GM12878 (cell line): Measurements from ENCODE around the gene CDH4. TPM values are rescaled to one million over a fixed set of nuclear protein-coding genes. Genes with fewer than 3 reads are reported as not detected.
A peak's percentile ranks its signal among the peaks of the same experiment; 100 is the strongest.

Experiments used
- ATAC-seq: fragments of 200-7000 bp; cut with Tn5 transposase; 3 replicates; pipeline ENCODE4 v1.9.1; 2020; ENCODE audit warnings: mild to moderate bottlenecking, moderate library complexity
- BruUV-seq: library from RNA; stranded (reverse); fragments of 400-500 nt; replicated peaks from 2 replicates; lab custom pipeline; 2021; lab: Mats Ljungman, UMichigan
- CTCF ChIA-PET: fragments of 300-600 bp; sonication (Branson Sonifier 250); formaldehyde crosslinking; extraction: SDS; loops from one replicate; lab custom pipeline; 2021; ENCODE audit warnings: inconsistent platforms; lab: Yijun Ruan, JAX
- POLR2A ChIA-PET: fragments of 350-600 bp; formaldehyde crosslinking; extraction: SDS; loops from one replicate; lab custom pipeline; 2021; ENCODE audit warnings: inconsistent platforms; lab: Charles Lee
- RAD21 ChIA-PET: fragments of 300-600 bp; sonication (Branson Sonifier 250); formaldehyde crosslinking; loops from one replicate; lab custom pipeline; 2023; ENCODE audit warnings: antibody characterized with exemption; ENCODE audit not compliant: unreplicated experiment; lab: Charles Lee
- SMC1A ChIA-PET: fragments of 300-600 bp; sonication (Branson Sonifier 250); formaldehyde crosslinking; loops from one replicate; lab custom pipeline; 2023; ENCODE audit not compliant: unreplicated experiment, uncharacterized antibody; lab: Charles Lee
- DNase-seq: peaks from one replicate; pipeline ENCODE4 v3.0.0-alpha.2; 2011; ENCODE audit warnings: low read depth, low spot score
- FAIRE-seq: peaks from 3 replicates; lab custom pipeline; 2011; peaks lifted over from hg19 to GRCh38; lab: Jason Lieb, UNC
- H2AFZ ChIP-seq: 2 replicates; pipeline ENCODE4 v1.6.0; 2011; ENCODE audit warnings: low read depth, low read length, control low read depth; ENCODE audit not compliant: control insufficient read depth
- H3K27ac ChIP-seq: 2 replicates; pipeline ENCODE4 v1.5.1; 2011; ENCODE audit warnings: control low read depth; ENCODE audit not compliant: control insufficient read depth, insufficient read depth
- H3K27me3 ChIP-seq, 2 experiments: replicated peaks in 1 of 2; 2 replicates each; pipeline versions ENCODE4 v1.6.0 to v1.6.1; 2011; ENCODE audit warnings: low read length in 1 of 2; ENCODE audit not compliant: control insufficient read depth in 2 of 2, insufficient read depth in 2 of 2
- H3K36me3 ChIP-seq, 2 experiments: 2 replicates each; pipeline ENCODE4 v1.5.1; 2011; ENCODE audit warnings: low read length in 1 of 2; ENCODE audit not compliant: control insufficient read depth in 2 of 2, insufficient read depth in 2 of 2
- H3K4me1 ChIP-seq: 2 replicates; pipeline ENCODE4 v1.6.1; 2011; ENCODE audit warnings: mild to moderate bottlenecking, low read length, moderate library complexity, mixed read lengths; ENCODE audit not compliant: control insufficient read depth, insufficient read depth
- H3K4me2 ChIP-seq: 2 replicates; pipeline ENCODE4 v1.6.0; 2011; ENCODE audit warnings: control low read depth; ENCODE audit not compliant: control insufficient read depth, insufficient read depth
- H3K4me3 ChIP-seq: fragments of 200-600 bp; sonication (generic); 2 replicates; pipeline ENCODE4 v1.5.1; 2016
- H3K79me2 ChIP-seq: 2 replicates; pipeline ENCODE4 v1.6.0; 2011; ENCODE audit warnings: low read length; ENCODE audit not compliant: control insufficient read depth, insufficient read depth
- H3K9ac ChIP-seq: 2 replicates; pipeline ENCODE4 v1.8.0; 2011; ENCODE audit warnings: low read length, control low read depth, mixed read lengths; ENCODE audit not compliant: control insufficient read depth, insufficient read depth
- H3K9me3 ChIP-seq: replicated peaks from 3 replicates; pipeline ENCODE4 v1.5.1; 2011; ENCODE audit warnings: mild to moderate bottlenecking, low read length; ENCODE audit not compliant: control insufficient read depth, insufficient read depth
- H4K20me1 ChIP-seq: 2 replicates; pipeline ENCODE4 v1.6.0; 2011; ENCODE audit not compliant: control insufficient read depth, insufficient read depth
- CTCF ChIP-seq, 3 experiments: IDR thresholded peaks in 2 of 3; conservative IDR thresholded peaks in 1 of 3; 2 replicates each; pipeline ENCODE4 v1.5.1; 2011; ENCODE audit warnings: low read depth in 3 of 3, low read length in 3 of 3, mild to moderate bottlenecking in 3 of 3, control low read depth in 2 of 3, moderate library complexity in 2 of 3, inconsistent platforms in 1 of 3, mixed read lengths in 1 of 3; ENCODE audit not compliant: control insufficient read depth in 2 of 3, insufficient read depth in 1 of 3; ENCODE audit errors: extremely low read depth in 1 of 3
- NFXL1 ChIP-seq: fragments of 450-650 bp; IDR thresholded peaks from 2 replicates; pipeline ENCODE4 v1.6.1; 2017; ENCODE audit warnings: antibody characterized with exemption, mild to moderate bottlenecking, borderline replicate concordance
- PKNOX1 ChIP-seq: fragments of 450-650 bp; IDR thresholded peaks from 2 replicates; pipeline ENCODE4 v1.6.1; 2016; ENCODE audit warnings: mild to moderate bottlenecking
- RAD21 ChIP-seq: IDR thresholded peaks from 2 replicates; pipeline ENCODE4 v1.6.1; 2011; ENCODE audit warnings: mild to moderate bottlenecking, low read depth, low read length, moderate library complexity; ENCODE audit not compliant: insufficient read depth
- SMC3 ChIP-seq: IDR thresholded peaks from 2 replicates; pipeline ENCODE4 v1.6.1; 2011; ENCODE audit warnings: low read length, improper control_type of control experiment, borderline replicate concordance
- SRF ChIP-seq, 2 experiments: IDR thresholded peaks; 2 replicates each; pipeline ENCODE4 v1.6.1; 2011; ENCODE audit warnings: low read depth in 2 of 2, low read length in 2 of 2, mild to moderate bottlenecking in 1 of 2, moderate library complexity in 1 of 2
- YBX1 ChIP-seq: fragments of 450-650 bp; IDR thresholded peaks from 2 replicates; pipeline ENCODE4 v1.6.1; 2016; ENCODE audit warnings: antibody characterized with exemption
- ZNF207 ChIP-seq: fragments of 450-650 bp; IDR thresholded peaks from 2 replicates; pipeline ENCODE4 v1.6.1; 2014; ENCODE audit warnings: antibody characterized with exemption, mild to moderate bottlenecking, borderline replicate concordance
- WGBS: methylation state at CpG from one replicate; pipeline ENCODE4 v1.1.6; 2016; ENCODE audit warnings: low lambda C conversion rate; ENCODE audit not compliant: insufficient replicate concordance, insufficient coverage; ENCODE audit errors: missing lambda C conversion rate; 5-methylcytosine and 5-hydroxymethylcytosine counted together
- in situ Hi-C: fragments of 300-500 bp; cut with MboI; formaldehyde crosslinking; loops from 9 replicates; pipeline ENCODE4 v1.14.3; 2018; ENCODE audit warnings: mixed read lengths
- intact Hi-C: fragments of 100-400 bp; cut with micrococcal nuclease; formaldehyde crosslinking; loops from one replicate; pipeline ENCODE4 v1.14.2; 2022; ENCODE audit not compliant: unreplicated experiment
- polyA plus RNA-seq, 11 experiments: library from polyadenylated mRNA; depleted of rRNA in 4 of 11; unstranded in 6 of 11; stranded (reverse) in 5 of 11; fragments of >200 nt; fragmentation: Nextera tagmentation in 4 of 11; fragmentation: Illumina TruSeq in 1 of 11; extraction: Ambion mirVana in 4 of 11; extraction: Trizol in 1 of 11; gene quantifications; 1 replicate in 1 of 11; 2 replicates in 10 of 11; pipeline versions ENCODE4 v1.2.1 to v1.2.3, GENCODE V29; 2011 to 2016; ENCODE audit warnings: inconsistent platforms in 2 of 11, missing spikeins in 2 of 11, low read depth in 1 of 11
- total RNA-seq, 4 experiments: library from RNA; depleted of rRNA in 3 of 4; stranded (reverse); fragments of >200 nt in 3 of 4; fragmentation: Illumina TruSeq in 1 of 4; extraction: Trizol in 1 of 4; gene quantifications; 2 replicates each; pipeline versions ENCODE4 v1.2.1 to v1.2.3, GENCODE V29; 2013 to 2021

CDH4 gene
- total and polyA plus RNA-seq, 10 of the 15 experiments (the other 5 are each of a cell fraction or from before 2014, with no cell fraction given) = not detected

DNA sequence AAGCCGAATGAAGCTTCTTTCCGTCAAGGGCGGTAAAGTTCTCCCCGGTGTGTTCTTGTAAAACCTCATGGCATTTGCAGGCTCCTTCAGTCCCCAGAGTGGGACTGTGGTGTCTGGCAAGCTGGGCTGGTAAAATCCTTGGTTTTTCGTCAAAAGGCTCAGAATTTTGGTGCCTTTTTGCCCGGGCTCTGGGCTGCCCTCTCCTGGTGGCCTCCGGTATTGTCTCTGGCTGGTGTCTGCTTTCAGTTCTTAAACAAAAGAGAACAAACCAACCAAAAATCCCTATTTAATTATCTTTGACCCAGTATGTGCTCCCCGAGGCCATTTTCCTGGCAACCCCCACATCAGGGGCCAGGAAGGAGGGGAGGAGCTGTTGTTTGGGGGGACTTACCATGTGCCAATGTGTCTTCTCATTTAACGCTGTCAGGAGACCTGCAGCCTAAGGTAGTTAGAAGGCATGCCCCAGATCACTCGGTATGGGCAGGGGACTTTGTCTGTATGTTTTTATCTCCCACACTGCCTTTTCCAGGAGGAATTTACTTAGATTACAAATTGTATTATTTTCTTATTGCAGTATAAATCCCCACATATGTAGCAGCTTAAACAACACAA lies 11.1 kb downstream of the CDH4 start:
- no peaks in the 10 kb centered on the region; the same call in 2 of the 3 replicates for H3K9me3 ChIP-seq
- RAD21 ChIA-PET = interaction anchor here (0.6 to 0.8 kb wide), 2 partner anchors 243 to 311 kb away, joined by 3 read pairs; no protein-coding TSS in a partner anchor
- SMC1A ChIA-PET = no interaction called here
- ATAC-seq (no peak), DNase-seq (no peak), FAIRE-seq (no peak)
- H3K27me3 ChIP-seq = no peaks in the 10 kb centered on the region
- no peak overlapping the region for H3K9ac ChIP-seq
- CTCF ChIA-PET = interaction anchor here (0.7 to 1.1 kb wide), 2 partner anchors 34 to 1053 kb away, joined by 3 read pairs; no protein-coding TSS in a partner anchor
- H4K20me1 ChIP-seq = no peaks in the 10 kb centered on the region
- H3K27ac ChIP-seq = no peak overlapping the region
- in situ Hi-C loops = loop anchor here (5.0 kb wide), 1 partner anchor 49 kb away; no protein-coding TSS in a partner anchor
- 44% methylated on average over 10 of the region's 10 CpGs for WGBS
- intact Hi-C loops = loop anchor here (5.0 kb wide), 1 partner anchor 411 kb away; no protein-coding TSS in a partner anchor
- POLR2A ChIA-PET = no interaction called here
- no peak overlapping the region for H2AFZ ChIP-seq
- H3K4me1 ChIP-seq = no peaks in the 10 kb centered on the region
- no peak overlapping the region for H3K4me3 ChIP-seq
- no peak overlapping the region for H3K4me2 ChIP-seq
- BruUV-seq = no TSS peak
- H3K36me3 ChIP-seq = no peaks in the 10 kb centered on the region
- TF ChIP-seq SMC3 (peak; percentile 12; the same call in 1 of the 2 replicates), SRF (IDR thresholded peaks at IDR 0.05; ENCODE audit: low read depth in 2 of 2, low read length in 2 of 2) (no peak), PKNOX1 (no peak), RAD21 (0 out of 2 replicates have a peak, but pooled peaks have one; percentile 24), YBX1 (no peak), ZNF207 (no peak), NFXL1 (peak; percentile 14; the same call in 1 of the 2 replicates), CTCF (IDR thresholded peaks at IDR 0.05 in 2 of 3, conservative IDR thresholded peaks at IDR 0.05 in 1 of 3; ENCODE audit: control insufficient read depth in 2 of 3, extremely low read depth in 1 of 3, insufficient read depth in 1 of 3, low read depth in 3 of 3, low read length in 3 of 3) (peak; percentile 34 to 64 (median 36); a peak in 5 of 6 replicates)
- no peaks in the 10 kb centered on the region for H3K79me2 ChIP-seq
